Trophoblast cell (in vitro differentiated cells and primary cell): Measurements from ENCODE around the gene PLA2G12A.

Experiments used
- DNase-seq, 2 donors: peaks; one replicate each; pipeline ENCODE4 v3.0.0-alpha.2; 2016
- H2AFZ ChIP-seq: 2 replicates; pipeline ENCODE4 v1.6.1; 2013; ENCODE audit warnings: low read length, moderate library complexity, mild to moderate bottlenecking; ENCODE audit not compliant: insufficient read depth, poor library complexity
- H2AK5ac ChIP-seq: 2 replicates; pipeline ENCODE4 v1.6.1; 2013; ENCODE audit warnings: mild to moderate bottlenecking, low read length
- H2BK120ac ChIP-seq: 2 replicates; pipeline ENCODE4 v1.6.1; 2013; ENCODE audit warnings: low read length, mild to moderate bottlenecking, moderate library complexity; ENCODE audit not compliant: insufficient read depth, poor library complexity
- H2BK12ac ChIP-seq: 2 replicates; pipeline ENCODE4 v1.6.1; 2013; ENCODE audit warnings: mild to moderate bottlenecking, low read length, moderate library complexity
- H2BK5ac ChIP-seq: 2 replicates; pipeline ENCODE4 v1.6.1; 2013; ENCODE audit warnings: low read length, low read depth, moderate library complexity, mild to moderate bottlenecking; ENCODE audit not compliant: poor library complexity
- H3K14ac ChIP-seq: 2 replicates; pipeline ENCODE4 v1.6.1; 2013; ENCODE audit warnings: mild to moderate bottlenecking, low read length
- H3K18ac ChIP-seq: 2 replicates; pipeline ENCODE4 v1.6.1; 2013; ENCODE audit warnings: mild to moderate bottlenecking, low read length
- H3K23ac ChIP-seq: 2 replicates; pipeline ENCODE4 v1.6.1; 2013; ENCODE audit warnings: low read length
- H3K27ac ChIP-seq: 2 replicates; pipeline ENCODE4 v1.5.1; 2013; ENCODE audit warnings: low read depth, mild to moderate bottlenecking, inconsistent platforms, low read length, moderate library complexity
- H3K27me3 ChIP-seq: 2 replicates; pipeline ENCODE4 v1.6.1; 2013; ENCODE audit warnings: inconsistent platforms, mild to moderate bottlenecking, low read length, moderate library complexity; ENCODE audit not compliant: insufficient read depth
- H3K36me3 ChIP-seq, 2 experiments: 1 replicate in 1 of 2; 2 replicates in 1 of 2; pipeline ENCODE4 v1.6.1; 2013; ENCODE audit warnings: low read length in 2 of 2, mild to moderate bottlenecking in 2 of 2, moderate library complexity in 1 of 2; ENCODE audit not compliant: insufficient read depth in 2 of 2, control insufficient read depth in 1 of 2
- H3K4ac ChIP-seq: 2 replicates; pipeline ENCODE4 v1.6.1; 2013; ENCODE audit warnings: low read depth, mild to moderate bottlenecking, low read length, moderate library complexity
- H3K4me1 ChIP-seq, 2 experiments: 1 replicate in 1 of 2; 2 replicates in 1 of 2; pipeline ENCODE4 v1.6.1; 2013; ENCODE audit warnings: low read length in 2 of 2, mild to moderate bottlenecking in 2 of 2, moderate library complexity in 1 of 2; ENCODE audit not compliant: insufficient read depth in 2 of 2, control insufficient read depth in 1 of 2
- H3K4me2 ChIP-seq: 2 replicates; pipeline ENCODE4 v1.6.1; 2013; ENCODE audit warnings: inconsistent platforms, mild to moderate bottlenecking, low read length, moderate library complexity
- H3K4me3 ChIP-seq: 2 replicates; pipeline ENCODE4 v1.5.1; 2013; ENCODE audit warnings: mild to moderate bottlenecking, low read depth, low read length, inconsistent platforms
- H3K79me1 ChIP-seq: one replicate; pipeline ENCODE4 v1.6.1; 2013; ENCODE audit warnings: low read length
- H3K79me2 ChIP-seq: 2 replicates; pipeline ENCODE4 v1.6.1; 2013; ENCODE audit warnings: low read length, mild to moderate bottlenecking; ENCODE audit not compliant: control insufficient read depth, insufficient read depth, poor library complexity
- H3K9ac ChIP-seq: 2 replicates; pipeline ENCODE4 v1.6.1; 2013; ENCODE audit warnings: mild to moderate bottlenecking, low read length
- H3K9me3 ChIP-seq: 2 replicates; pipeline ENCODE4 v1.6.1; 2013; ENCODE audit warnings: low read depth, mild to moderate bottlenecking, control low read depth, inconsistent platforms, low read length; ENCODE audit not compliant: insufficient read depth
- H4K12ac ChIP-seq: 2 replicates; pipeline ENCODE4 v1.6.1; 2013; ENCODE audit warnings: low read depth, mild to moderate bottlenecking, low read length, moderate library complexity
- H4K8ac ChIP-seq: 2 replicates; pipeline ENCODE4 v1.6.1; 2013; ENCODE audit warnings: low read depth, mild to moderate bottlenecking, low read length, moderate library complexity
- H4K91ac ChIP-seq: one replicate; pipeline ENCODE4 v1.6.1; 2013; ENCODE audit warnings: low read depth, mild to moderate bottlenecking, low read length, moderate library complexity
- WGBS: extraction: QIAGEN DNeasy Blood & Tissue Kit; methylation state at CpG from one replicate; pipeline ENCODE4 v1.1.7; 2013; ENCODE audit warnings: missing lambda C conversion rate; ENCODE audit not compliant: insufficient read length, insufficient coverage; ENCODE audit errors: extremely low coverage; 5-methylcytosine and 5-hydroxymethylcytosine counted together

The PLA2G12A gene

DNA sequence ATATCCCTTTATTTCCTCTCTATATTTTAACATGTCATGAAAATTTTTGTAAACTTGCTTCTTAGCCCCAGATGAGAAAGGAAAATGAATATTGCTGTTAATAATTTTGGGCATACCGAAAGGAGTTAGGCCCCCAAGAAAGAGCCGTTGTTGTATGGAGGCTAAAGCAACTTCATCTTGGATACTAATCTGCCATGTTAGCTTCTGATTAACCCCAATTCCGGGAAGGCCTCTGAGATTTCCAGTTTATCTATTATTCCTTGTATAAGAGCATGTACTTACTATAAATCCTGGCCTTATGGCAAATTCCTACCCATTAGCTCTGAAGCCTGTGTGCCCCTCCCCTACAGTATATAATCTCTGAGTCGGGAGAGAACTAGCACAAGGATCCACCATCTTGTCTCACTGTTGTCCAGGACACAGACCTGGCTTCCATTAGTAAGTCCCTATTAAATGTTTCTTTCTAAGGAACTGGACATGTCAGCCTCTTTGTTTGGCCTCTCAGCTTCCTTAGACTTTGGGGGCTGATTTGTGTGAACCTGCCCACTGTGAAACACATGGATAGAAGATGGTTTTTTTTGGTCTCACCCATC, 20.9 kb upstream of the PLA2G12A start:
- Histone ChIP-seq H4K91ac (no peak overlapping the region), H3K18ac (no peak overlapping the region), H2AFZ (no peak overlapping the region), H4K12ac (no peak overlapping the region), H3K79me2 (no peaks in the 10 kb centered on the region), H2BK12ac (no peak overlapping the region), H3K23ac (no peak overlapping the region), H3K27ac (no peak overlapping the region), H2AK5ac (no peak overlapping the region), H3K9ac (no peak overlapping the region), H3K4me1 (no peaks in the 10 kb centered on the region), H3K4me3 (no peak overlapping the region), H3K27me3 (no peaks in the 10 kb centered on the region), H2BK120ac (no peak overlapping the region), H3K4ac (no peak overlapping the region), H3K14ac (no peak overlapping the region), H3K79me1 (no peaks in the 10 kb centered on the region), H3K4me2 (no peak overlapping the region), H4K8ac (no peak overlapping the region), H3K9me3 (no peaks in the 10 kb centered on the region), H2BK5ac (no peak overlapping the region), H3K36me3 (no peaks in the 10 kb centered on the region)
- DNase-seq = no peak
- WGBS = no CpG with 5 or more reads among the region's 4 CpGs

- no peaks in the 10 kb centered on the region for H3K79me1 ChIP-seq
- H2BK5ac ChIP-seq = no peak overlapping the region
- H3K79me2 ChIP-seq = no peaks in the 10 kb centered on the region
- H3K36me3 ChIP-seq = no peaks in the 10 kb centered on the region
- no peak overlapping the region for H2BK12ac ChIP-seq
- DNase-seq = no peak
- no peak overlapping the region for H4K12ac ChIP-seq
- H2AFZ ChIP-seq = no peak overlapping the region
- H3K4me1 ChIP-seq = no peaks in the 10 kb centered on the region
- H2BK120ac ChIP-seq = no peak overlapping the region
- H3K18ac ChIP-seq = no peak overlapping the region
- H3K9me3 ChIP-seq = no peaks in the 10 kb centered on the region
- H3K27ac ChIP-seq = no peak overlapping the region
- H4K91ac ChIP-seq = no peak overlapping the region
- WGBS = no CpG with 5 or more reads among the region's 7 CpGs
- H3K27me3 ChIP-seq = no peaks in the 10 kb centered on the region
- no peak overlapping the region for H4K8ac ChIP-seq
- no peak overlapping the region for H3K14ac ChIP-seq
- no peak overlapping the region for H3K9ac ChIP-seq
- H2AK5ac ChIP-seq = no peak overlapping the region
- no peak overlapping the region for H3K4me3 ChIP-seq
- H3K23ac ChIP-seq = no peak overlapping the region
- no peak overlapping the region for H3K4ac ChIP-seq
- H3K4me2 ChIP-seq = no peak overlapping the region
Observed at GRCh38 chr4:109749388-109750082, 19.7 kb upstream of the PLA2G12A start.

DNA sequence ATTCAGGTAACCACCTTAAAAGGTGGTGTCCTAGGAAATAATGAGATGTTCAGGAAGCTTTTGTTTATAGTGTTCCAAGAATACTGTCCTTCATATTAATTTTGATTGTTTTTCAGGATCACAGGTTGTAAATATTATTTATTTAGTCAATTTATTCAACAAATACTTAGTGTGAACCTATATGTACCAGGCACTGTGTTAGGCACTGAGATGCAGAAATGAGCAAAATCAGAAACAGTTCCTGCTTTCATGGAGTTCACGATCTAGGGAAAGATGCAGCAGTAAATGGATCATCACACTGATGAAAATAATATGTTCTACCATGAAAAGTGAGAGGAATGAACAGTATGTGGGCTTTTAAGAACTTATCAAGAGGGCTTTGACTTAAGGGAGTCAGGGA, 18.2 kb upstream of the PLA2G12A start:
- no peak overlapping the region for H2BK5ac ChIP-seq
- no peaks in the 10 kb centered on the region for H3K79me2 ChIP-seq
- H2BK120ac ChIP-seq = no peak overlapping the region
- H3K9me3 ChIP-seq = no peaks in the 10 kb centered on the region
- no peak overlapping the region for H4K12ac ChIP-seq
- no peak overlapping the region for H2BK12ac ChIP-seq
- no peak overlapping the region for H3K4me2 ChIP-seq
- H3K4ac ChIP-seq = no peak overlapping the region
- no peaks in the 10 kb centered on the region for H3K79me1 ChIP-seq
- H3K23ac ChIP-seq = no peak overlapping the region
- no peak overlapping the region for H2AFZ ChIP-seq
- no peak overlapping the region for H3K14ac ChIP-seq
- no peak overlapping the region for H4K8ac ChIP-seq
- H2AK5ac ChIP-seq = no peak overlapping the region
- DNase-seq = no peak
- no peak overlapping the region for H3K4me3 ChIP-seq
- H3K27ac ChIP-seq = no peak overlapping the region
- no peak overlapping the region for H3K18ac ChIP-seq
- H3K9ac ChIP-seq = no peak overlapping the region
- no peaks in the 10 kb centered on the region for H3K36me3 ChIP-seq
- no CpG with 5 or more reads among the region's 1 CpG for WGBS
- H3K27me3 ChIP-seq = no peaks in the 10 kb centered on the region
- no peaks in the 10 kb centered on the region for H3K4me1 ChIP-seq
- H4K91ac ChIP-seq = no peak overlapping the region

DNA sequence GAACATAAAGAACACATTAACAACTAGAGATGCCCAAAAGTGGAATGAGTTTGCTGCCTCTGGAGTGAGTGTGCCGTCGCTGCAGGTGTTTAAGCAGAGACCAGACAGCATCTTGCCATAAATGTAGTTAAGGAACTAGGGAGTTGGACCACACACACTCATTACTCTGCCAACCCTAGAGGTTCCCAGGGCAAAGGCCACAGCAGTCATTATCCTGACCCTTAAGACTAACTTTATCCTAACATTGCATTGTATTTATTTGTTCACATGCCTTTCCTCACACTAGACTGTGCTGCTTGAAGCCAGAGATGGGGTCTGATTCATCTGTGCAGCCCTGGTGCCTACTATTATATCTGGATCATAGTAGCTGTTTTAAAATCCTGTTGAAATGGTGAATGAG, 16.9 kb upstream of the PLA2G12A start:
- Histone ChIP-seq H4K8ac (no peak overlapping the region), H3K4me2 (no peak overlapping the region)
- WGBS = no CpG with 5 or more reads among the region's 2 CpGs

More for the DNA sequence above, 16.9 kb upstream of the PLA2G12A start:
- Histone ChIP-seq H2BK5ac (no peak overlapping the region), H3K4me3 (no peak overlapping the region), H3K79me1 (no peaks in the 10 kb centered on the region), H3K9ac (no peak overlapping the region), H3K36me3 (no peaks in the 10 kb centered on the region), H3K18ac (no peak overlapping the region), H2AFZ (no peak overlapping the region), H4K91ac (no peak overlapping the region), H3K79me2 (no peaks in the 10 kb centered on the region), H3K27ac (no peak overlapping the region), H3K4me1 (no peaks in the 10 kb centered on the region), H3K9me3 (no peaks in the 10 kb centered on the region), H2BK12ac (no peak overlapping the region), H3K23ac (no peak overlapping the region), H3K27me3 (no peaks in the 10 kb centered on the region), H3K14ac (no peak overlapping the region), H2AK5ac (no peak overlapping the region), H3K4ac (no peak overlapping the region), H2BK120ac (no peak overlapping the region), H4K12ac (no peak overlapping the region)
- DNase-seq = no peak
